Lower leg skin (tissue), 3 donors: Measurements from ENCODE around the gene GRB14.

Source experiments
- POLR2A ChIP-seq, 2 donors: fragments of 450-650 bp; IDR thresholded peaks; one replicate each; pipeline ENCODE4 v1.6.1; 2016 to 2017; ENCODE audit warnings: antibody characterized with exemption in 2 of 2, mild to moderate bottlenecking in 1 of 2, moderate library complexity in 1 of 2
- TF ChIP-seq, protein P1 (sequence below), 3 donors: fragments of 450-650 bp; IDR thresholded peaks; one replicate each; pipeline ENCODE4 v1.5.1; 2016; ENCODE audit warnings: antibody characterized with exemption in 3 of 3, mild to moderate bottlenecking in 3 of 3, moderate library complexity in 2 of 3

DNA sequence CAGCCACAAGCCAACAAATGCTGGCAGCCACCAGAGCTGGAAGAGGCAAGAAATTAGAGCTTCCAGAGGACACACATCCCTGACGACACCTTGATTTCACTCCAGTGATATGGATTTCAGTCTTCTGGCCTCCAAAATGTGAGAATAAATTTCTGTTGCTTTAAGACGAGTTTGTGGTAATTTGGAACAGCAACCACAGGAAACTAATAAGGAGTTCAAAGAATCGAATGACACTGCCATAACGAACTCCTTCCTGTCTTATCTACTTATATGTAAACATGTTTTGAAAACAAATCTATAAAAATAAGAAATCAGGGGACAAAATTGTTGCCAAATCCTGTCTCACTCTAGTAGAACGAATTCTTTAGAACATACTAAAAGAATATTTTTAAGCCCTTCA, 75.8 kb downstream of the GRB14 start:
- TF ChIP-seq, protein P1, sequence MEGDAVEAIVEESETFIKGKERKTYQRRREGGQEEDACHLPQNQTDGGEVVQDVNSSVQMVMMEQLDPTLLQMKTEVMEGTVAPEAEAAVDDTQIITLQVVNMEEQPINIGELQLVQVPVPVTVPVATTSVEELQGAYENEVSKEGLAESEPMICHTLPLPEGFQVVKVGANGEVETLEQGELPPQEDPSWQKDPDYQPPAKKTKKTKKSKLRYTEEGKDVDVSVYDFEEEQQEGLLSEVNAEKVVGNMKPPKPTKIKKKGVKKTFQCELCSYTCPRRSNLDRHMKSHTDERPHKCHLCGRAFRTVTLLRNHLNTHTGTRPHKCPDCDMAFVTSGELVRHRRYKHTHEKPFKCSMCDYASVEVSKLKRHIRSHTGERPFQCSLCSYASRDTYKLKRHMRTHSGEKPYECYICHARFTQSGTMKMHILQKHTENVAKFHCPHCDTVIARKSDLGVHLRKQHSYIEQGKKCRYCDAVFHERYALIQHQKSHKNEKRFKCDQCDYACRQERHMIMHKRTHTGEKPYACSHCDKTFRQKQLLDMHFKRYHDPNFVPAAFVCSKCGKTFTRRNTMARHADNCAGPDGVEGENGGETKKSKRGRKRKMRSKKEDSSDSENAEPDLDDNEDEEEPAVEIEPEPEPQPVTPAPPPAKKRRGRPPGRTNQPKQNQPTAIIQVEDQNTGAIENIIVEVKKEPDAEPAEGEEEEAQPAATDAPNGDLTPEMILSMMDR (IDR thresholded peaks at IDR 0.05) = no peak
- no peak for TF ChIP-seq POLR2A (IDR thresholded peaks at IDR 0.05)
